Naive B cell (primary cell): ENCODE results near the gene TRHDE. TPM values are rescaled to one million over a fixed set of nuclear protein-coding genes. Genes with fewer than 3 reads are reported as not detected.
"Not testable (repeated sequence)": the region's sequence is repeated elsewhere in the genome, so short reads cannot be mapped to it uniquely, and the experiment has no call there.

ENCODE experiments used
- ATAC-seq, 2 donors: fragments of 150-1000 bp; cut with Tn5 transposase; 2 replicates each; pipeline ENCODE4 v1.10.0; 2021; ENCODE audit warnings: low read depth in 2 of 2, mild to moderate bottlenecking in 2 of 2, moderate library complexity in 2 of 2
- DNase-seq: peaks from one replicate; pipeline ENCODE4 v3.0.0; 2022
- H3K27ac Mint-ChIP-seq, 6 donors: one replicate each; pipeline ENCODE4 v1.8.0; 2020 to 2022; ENCODE audit warnings: mild to moderate bottlenecking in 6 of 6, mixed read lengths in 6 of 6, moderate library complexity in 5 of 6, inconsistent platforms in 2 of 6
- H3K27me3 Mint-ChIP-seq, 3 donors: one replicate each; pipeline ENCODE4 v1.8.0; 2021 to 2022; ENCODE audit warnings: mixed read lengths in 3 of 3, mild to moderate bottlenecking in 1 of 3
- H3K36me3 Mint-ChIP-seq, 2 donors: one replicate each; pipeline ENCODE4 v1.8.0; 2020 to 2022; ENCODE audit warnings: mixed read lengths in 2 of 2, inconsistent platforms in 1 of 2, mild to moderate bottlenecking in 1 of 2
- H3K4me1 Mint-ChIP-seq, 3 donors: one replicate each; pipeline ENCODE4 v1.8.0; 2020 to 2022; ENCODE audit warnings: mixed read lengths in 3 of 3, inconsistent platforms in 1 of 3, mild to moderate bottlenecking in 1 of 3, moderate library complexity in 1 of 3
- H3K4me3 Mint-ChIP-seq, 8 donors: one replicate each; pipeline ENCODE4 v1.8.0; 2020 to 2022; ENCODE audit warnings: mild to moderate bottlenecking in 8 of 8, mixed read lengths in 8 of 8, moderate library complexity in 8 of 8, inconsistent platforms in 2 of 8
- H3K9me3 Mint-ChIP-seq, 7 donors: one replicate each; pipeline ENCODE4 v1.8.0; 2020 to 2022; ENCODE audit warnings: mixed read lengths in 7 of 7, mild to moderate bottlenecking in 5 of 7, inconsistent platforms in 2 of 7, moderate library complexity in 1 of 7
- polyA plus RNA-seq, 6 donors: library from polyadenylated mRNA; unstranded; fragments of 300-500 nt; fragmentation: Illumina TruSeq; gene quantifications; one replicate each; pipeline ENCODE4 v1.2.3, GENCODE V29; 2021; ENCODE audit warnings: low read depth in 6 of 6

The TRHDE gene
- polyA plus RNA-seq, 6 donors from 2014 or later: not detected

GRCh38 chr12:72602581-72602980 is 330.4 kb downstream of the TRHDE start:
- DNase-seq: no peak
- no peak overlapping the region for H3K27ac Mint-ChIP-seq
- no peaks in the 10 kb centered on the region for H3K4me1 Mint-ChIP-seq
- no peaks in the 10 kb centered on the region for H3K36me3 Mint-ChIP-seq
- H3K4me3 Mint-ChIP-seq: no peak overlapping the region
- peaks cover 2 to 26% (median 4%) of the 10 kb centered on the region in 7 donors for H3K9me3 Mint-ChIP-seq
- ATAC-seq: no peak
- no peaks in the 10 kb centered on the region for H3K27me3 Mint-ChIP-seq

- Mint-ChIP-seq H3K4me1 (no peaks in the 10 kb centered on the region), H3K27ac (no peak overlapping the region)
Observed at GRCh38 chr12:72605975-72606374, 333.8 kb downstream of the TRHDE start.

GRCh38 chr12:72610342-72610741 is 338.2 kb downstream of the TRHDE start:
- Mint-ChIP-seq H3K27me3 (no peaks in the 10 kb centered on the region), H3K9me3 (peaks cover 0 to 12% (median 2%) of the 10 kb centered on the region in 7 donors), H3K36me3 (no peaks in the 10 kb centered on the region)

More at GRCh38 chr12:72605975-72606374, 333.8 kb downstream of the TRHDE start:
- ATAC-seq: no peak
- H3K27me3 Mint-ChIP-seq: no peaks in the 10 kb centered on the region
- no peak for DNase-seq
- no peak overlapping the region for H3K4me3 Mint-ChIP-seq
- H3K9me3 Mint-ChIP-seq: peaks cover 0 to 19% (median 4%) of the 10 kb centered on the region in 7 donors
- no peaks in the 10 kb centered on the region for H3K36me3 Mint-ChIP-seq

GRCh38 chr12:72610854-72611358 is 338.7 kb downstream of the TRHDE start:
- H3K27me3 Mint-ChIP-seq: no peaks in the 10 kb centered on the region
- no peak overlapping the region for H3K27ac Mint-ChIP-seq
- no peaks in the 10 kb centered on the region for H3K36me3 Mint-ChIP-seq
- no peak overlapping the region for H3K4me3 Mint-ChIP-seq
- H3K9me3 Mint-ChIP-seq: peaks cover 0 to 12% (median 2%) of the 10 kb centered on the region in 7 donors
- H3K4me1 Mint-ChIP-seq: no peaks in the 10 kb centered on the region
- DNase-seq (no peak), ATAC-seq (no peak)

More at GRCh38 chr12:72610342-72610741, 338.2 kb downstream of the TRHDE start:
- Mint-ChIP-seq H3K4me3 (no peak overlapping the region), H3K27ac (peak overlapping the region in 1 of 6 donors; percentile 88), H3K4me1 (no peaks in the 10 kb centered on the region)
- no peak for ATAC-seq
- DNase-seq: no peak

GRCh38 chr12:72612171-72612570 is 340.0 kb downstream of the TRHDE start:
- ATAC-seq: no peak
- no peaks in the 10 kb centered on the region for H3K4me1 Mint-ChIP-seq
- H3K27me3 Mint-ChIP-seq: no peaks in the 10 kb centered on the region

GRCh38 chr12:72618764-72619163 is 346.6 kb downstream of the TRHDE start:
- H3K4me1 Mint-ChIP-seq: no peaks in the 10 kb centered on the region
- no peaks in the 10 kb centered on the region for H3K27me3 Mint-ChIP-seq

More at GRCh38 chr12:72612171-72612570, 340.0 kb downstream of the TRHDE start:
- peak overlapping the region in 1 of 6 donors; percentile 47 for H3K27ac Mint-ChIP-seq
- H3K4me3 Mint-ChIP-seq: no peak overlapping the region
- H3K9me3 Mint-ChIP-seq: peaks cover 0 to 12% (median 2%) of the 10 kb centered on the region in 7 donors
- no peak for DNase-seq
- no peaks in the 10 kb centered on the region for H3K36me3 Mint-ChIP-seq

GRCh38 chr12:72622556-72622955 is 350.4 kb downstream of the TRHDE start:
- no peaks in the 10 kb centered on the region for H3K36me3 Mint-ChIP-seq
- no peaks in the 10 kb centered on the region for H3K27me3 Mint-ChIP-seq

More at GRCh38 chr12:72618764-72619163, 346.6 kb downstream of the TRHDE start:
- no peak for ATAC-seq
- DNase-seq: no peak
- Mint-ChIP-seq H3K36me3 (no peaks in the 10 kb centered on the region), H3K9me3 (peaks cover 0 to 9% (median 2%) of the 10 kb centered on the region in 7 donors), H3K4me3 (no peak overlapping the region), H3K27ac (no peak overlapping the region)

GRCh38 chr12:72631926-72632685 is 359.9 kb downstream of the TRHDE start:
- no peak for DNase-seq
- no peaks in the 10 kb centered on the region for H3K4me1 Mint-ChIP-seq
- H3K27me3 Mint-ChIP-seq: no peaks in the 10 kb centered on the region
- H3K27ac Mint-ChIP-seq: no peak overlapping the region
- ATAC-seq: no peak
- no peak overlapping the region for H3K4me3 Mint-ChIP-seq
- H3K36me3 Mint-ChIP-seq: no peaks in the 10 kb centered on the region
- peaks cover 0 to 4% (median 0%) of the 10 kb centered on the region in 7 donors for H3K9me3 Mint-ChIP-seq

More at GRCh38 chr12:72622556-72622955, 350.4 kb downstream of the TRHDE start:
- DNase-seq (no peak), ATAC-seq (no peak)
- Mint-ChIP-seq H3K4me3 (no peak overlapping the region), H3K4me1 (no peaks in the 10 kb centered on the region), H3K27ac (no peak overlapping the region), H3K9me3 (peaks cover 0 to 7% (median 2%) of the 10 kb centered on the region in 7 donors)

GRCh38 chr12:72642706-72643105 is 370.5 kb downstream of the TRHDE start:
- Mint-ChIP-seq H3K36me3 (no peaks in the 10 kb centered on the region), H3K9me3 (peaks cover 3 to 6% (median 5%) of the 10 kb centered on the region in 7 donors), H3K4me3 (no peak overlapping the region), H3K4me1 (no peaks in the 10 kb centered on the region), H3K27me3 (no peaks in the 10 kb centered on the region), H3K27ac (no peak overlapping the region)
- ATAC-seq (no peak), DNase-seq (no peak)

GRCh38 chr12:72647139-72647538 is 375.0 kb downstream of the TRHDE start:
- H3K27ac Mint-ChIP-seq: no peak overlapping the region
- no peak for ATAC-seq
- no peaks in the 10 kb centered on the region for H3K4me1 Mint-ChIP-seq
- H3K27me3 Mint-ChIP-seq: no peaks in the 10 kb centered on the region
- peaks cover 0 to 10% (median 4%) of the 10 kb centered on the region in 7 donors for H3K9me3 Mint-ChIP-seq
- DNase-seq: no peak
- H3K4me3 Mint-ChIP-seq: no peak overlapping the region
- H3K36me3 Mint-ChIP-seq: no peaks in the 10 kb centered on the region

- ATAC-seq (no peak), DNase-seq (no peak)
- Mint-ChIP-seq H3K27ac (no peak overlapping the region), H3K4me3 (no peak overlapping the region), H3K9me3 (peaks cover 0 to 3% (median 0%) of the 10 kb centered on the region in 7 donors), H3K27me3 (no peaks in the 10 kb centered on the region), H3K4me1 (no peaks in the 10 kb centered on the region), H3K36me3 (no peaks in the 10 kb centered on the region)
Observed at GRCh38 chr12:72658615-72659014, 386.4 kb downstream of the TRHDE start.

- H3K4me1 Mint-ChIP-seq, H3K9me3 Mint-ChIP-seq, H3K27me3 Mint-ChIP-seq, H3K36me3 Mint-ChIP-seq, ATAC-seq, H3K4me3 Mint-ChIP-seq, H3K27ac Mint-ChIP-seq, DNase-seq: not testable (repeated sequence)
Observed at GRCh38 chr12:72660174-72660573, 388.0 kb downstream of the TRHDE start.

GRCh38 chr12:72673853-72674252 is 401.7 kb downstream of the TRHDE start:
- no peaks in the 10 kb centered on the region for H3K4me1 Mint-ChIP-seq
- ATAC-seq (peak; percentile 34 to 49), DNase-seq (no peak)
- peak overlapping the region in 1 of 6 donors; percentile 20 for H3K27ac Mint-ChIP-seq
- peak overlapping the region in 2 of 8 donors; percentile 1 to 36 for H3K4me3 Mint-ChIP-seq
- H3K9me3 Mint-ChIP-seq: peaks cover 0 to 6% (median 0%) of the 10 kb centered on the region in 7 donors
- no peaks in the 10 kb centered on the region for H3K27me3 Mint-ChIP-seq
- H3K36me3 Mint-ChIP-seq: no peaks in the 10 kb centered on the region

- no peaks in the 10 kb centered on the region for H3K27me3 Mint-ChIP-seq
- ATAC-seq (no peak), DNase-seq (no peak)
- H3K4me1 Mint-ChIP-seq: no peaks in the 10 kb centered on the region
- H3K36me3 Mint-ChIP-seq: no peaks in the 10 kb centered on the region
- H3K27ac Mint-ChIP-seq: no peak overlapping the region
- no peak overlapping the region for H3K4me3 Mint-ChIP-seq
- H3K9me3 Mint-ChIP-seq: peaks cover 0 to 6% (median 0%) of the 10 kb centered on the region in 7 donors
Observed at GRCh38 chr12:72676556-72676955, 404.4 kb downstream of the TRHDE start.
